ENCODE measurements around the gene ASF1A. TPM values are rescaled to one million over a fixed set of nuclear protein-coding genes. Genes with fewer than 3 reads are reported as not detected.
"Not testable (repeated sequence)": the region's sequence is repeated elsewhere in the genome, so short reads cannot be mapped to it uniquely, and the experiment has no call there.

The ASF1A gene
- total RNA-seq, 2 experiments from 2014 or later: 37.3 to 46.0 TPM

- Histone ChIP-seq H3K4me2 (ENCODE audit: low read length) (peak overlapping the region; percentile 33; the same call in 1 of the 2 replicates), H3K36me3 (ENCODE audit: insufficient read depth, low read length) (no peaks in the 10 kb centered on the region; the same call in 1 of the 2 replicates), H2AFZ (ENCODE audit: low read length) (no peak overlapping the region), H3K4me3 (ENCODE audit: low read depth, low read length, poor library complexity, severe bottlenecking) (no peak overlapping the region), H3K4me1 (ENCODE audit: insufficient read depth, low read length, poor library complexity, severe bottlenecking) (no peaks in the 10 kb centered on the region), H3K79me2 (ENCODE audit: insufficient read depth, low read depth, low read length) (no peaks in the 10 kb centered on the region; the same call in 1 of the 2 replicates), H3K27ac (ENCODE audit: low read depth, low read length, poor library complexity, severe bottlenecking) (no peak overlapping the region), H3K9me3 (ENCODE audit: low read length) (0 out of 2 replicates have a peak, but pooled peaks cover 4% of the 10 kb centered on the region), H4K20me1 (ENCODE audit: insufficient read depth, low read length) (no peaks in the 10 kb centered on the region), H3K9me2 (ENCODE audit: insufficient read depth, low read length) (no peaks in the 10 kb centered on the region)
- BruUV-seq (replicated peaks): no TSS peak
- intact Hi-C loops (cut with micrococcal nuclease; ENCODE audit: unreplicated experiment): no loop called here
- no peak for DNase-seq (ENCODE audit: low spot score)
- CTCF ChIA-PET (ENCODE audit: unreplicated experiment): no interaction called here
- TF ChIP-seq CTCF (conservative IDR thresholded peaks at IDR 0.05; ENCODE audit: low read length): no peak
- TF ChIP-seq EZH2phosphoT487 (IDR thresholded peaks at IDR 0.05; ENCODE audit: borderline replicate concordance, low read depth, low read length): no peak
- POLR2A ChIA-PET: interaction anchor here (0.5 to 2.1 kb wide), 7 partner anchors 11 to 127 kb away, joined by 3 to 7 read pairs (median 3); no protein-coding TSS in a partner anchor
Observed at GRCh38 chr6:118864341-118865099, 29.4 kb upstream of the ASF1A start.

GRCh38 chr6:118865100-118865391, 28.9 kb upstream of the ASF1A start:
- BruUV-seq (replicated peaks): no TSS peak
- CTCF ChIA-PET (ENCODE audit: unreplicated experiment): no interaction called here
- no peaks in the 10 kb centered on the region; the same call in 1 of the 2 replicates for H3K36me3 ChIP-seq (ENCODE audit: insufficient read depth, low read length)
- no peak for DNase-seq (ENCODE audit: low spot score)
- TF ChIP-seq CTCF (conservative IDR thresholded peaks at IDR 0.05; ENCODE audit: low read length) (no peak), EZH2phosphoT487 (IDR thresholded peaks at IDR 0.05; ENCODE audit: borderline replicate concordance, low read depth, low read length) (no peak)
- no peaks in the 10 kb centered on the region for H3K9me2 ChIP-seq (ENCODE audit: insufficient read depth, low read length)
- no peak overlapping the region for H3K27ac ChIP-seq (ENCODE audit: low read depth, low read length, poor library complexity, severe bottlenecking)
- no peak overlapping the region for H2AFZ ChIP-seq (ENCODE audit: low read length)
- no peak overlapping the region for H3K4me3 ChIP-seq (ENCODE audit: low read depth, low read length, poor library complexity, severe bottlenecking)
- intact Hi-C loops (cut with micrococcal nuclease; ENCODE audit: unreplicated experiment): no loop called here
- no peaks in the 10 kb centered on the region for H3K4me1 ChIP-seq (ENCODE audit: insufficient read depth, low read length, poor library complexity, severe bottlenecking)
- H3K9me3 ChIP-seq (ENCODE audit: low read length): 0 out of 2 replicates have a peak, but pooled peaks cover 4% of the 10 kb centered on the region
- H3K79me2 ChIP-seq (ENCODE audit: insufficient read depth, low read depth, low read length): no peaks in the 10 kb centered on the region; the same call in 1 of the 2 replicates
- POLR2A ChIA-PET: interaction anchor here (0.5 to 2.1 kb wide), 7 partner anchors 8 to 27 kb away, joined by 3 to 7 read pairs (median 3); no protein-coding TSS in a partner anchor
- H4K20me1 ChIP-seq (ENCODE audit: insufficient read depth, low read length): no peaks in the 10 kb centered on the region
- H3K4me2 ChIP-seq (ENCODE audit: low read length): peak overlapping the region; percentile 33; the same call in 1 of the 2 replicates

GRCh38 chr6:118867181-118867580, 26.8 kb upstream of the ASF1A start:
- Histone ChIP-seq H3K36me3 (ENCODE audit: insufficient read depth, low read length) (no peaks in the 10 kb centered on the region), H3K9me2 (ENCODE audit: insufficient read depth, low read length) (no peaks in the 10 kb centered on the region), H4K20me1 (ENCODE audit: insufficient read depth, low read length) (no peaks in the 10 kb centered on the region), H3K27ac (ENCODE audit: low read depth, low read length, poor library complexity, severe bottlenecking) (no peak overlapping the region), H3K4me1 (ENCODE audit: insufficient read depth, low read length, poor library complexity, severe bottlenecking) (no peaks in the 10 kb centered on the region), H3K4me2 (ENCODE audit: low read length) (no peak overlapping the region), H3K79me2 (ENCODE audit: insufficient read depth, low read depth, low read length) (no peaks in the 10 kb centered on the region; the same call in 1 of the 2 replicates), H2AFZ (ENCODE audit: low read length) (no peak overlapping the region), H3K4me3 (ENCODE audit: low read depth, low read length, poor library complexity, severe bottlenecking) (no peak overlapping the region), H3K9me3 (ENCODE audit: low read length) (0 out of 2 replicates have a peak, but pooled peaks cover 4% of the 10 kb centered on the region)
- ChIA-PET CTCF (ENCODE audit: unreplicated experiment) (no interaction called here), POLR2A (interaction anchor here (0.6 kb wide), 2 partner anchors 10 to 129 kb away, joined by 3 to 6 read pairs; no protein-coding TSS in a partner anchor)
- DNase-seq (ENCODE audit: low spot score): no peak
- BruUV-seq (replicated peaks): no TSS peak
- intact Hi-C loops (cut with micrococcal nuclease; ENCODE audit: unreplicated experiment): no loop called here
- TF ChIP-seq CTCF (conservative IDR thresholded peaks at IDR 0.05; ENCODE audit: low read length) (no peak), EZH2phosphoT487 (IDR thresholded peaks at IDR 0.05; ENCODE audit: borderline replicate concordance, low read depth, low read length) (no peak)

- H3K36me3 ChIP-seq (ENCODE audit: insufficient read depth, low read length); DNase-seq (ENCODE audit: low spot score); POLR2A ChIA-PET; H3K27ac ChIP-seq (ENCODE audit: low read depth, low read length, poor library complexity, severe bottlenecking); H3K4me1 ChIP-seq (ENCODE audit: insufficient read depth, low read length, poor library complexity, severe bottlenecking); H3K79me2 ChIP-seq (ENCODE audit: insufficient read depth, low read depth, low read length); CTCF ChIA-PET (ENCODE audit: unreplicated experiment); H3K9me2 ChIP-seq (ENCODE audit: insufficient read depth, low read length); H3K4me3 ChIP-seq (ENCODE audit: low read depth, low read length, poor library complexity, severe bottlenecking); H3K4me2 ChIP-seq (ENCODE audit: low read length); BruUV-seq (replicated peaks); H3K9me3 ChIP-seq (ENCODE audit: low read length); intact Hi-C loops (cut with micrococcal nuclease; ENCODE audit: unreplicated experiment); H2AFZ ChIP-seq (ENCODE audit: low read length); H4K20me1 ChIP-seq (ENCODE audit: insufficient read depth, low read length): not testable (repeated sequence)
Observed at GRCh38 chr6:118868901-118869300, 25.1 kb upstream of the ASF1A start.
